Prostate gland (tissue), 2 donors: ENCODE data around the gene DMBT1. TPM values are rescaled to one million over a fixed set of nuclear protein-coding genes. Genes with fewer than 3 reads are reported as not detected.

ENCODE experiments used
- DNase-seq: peaks from one replicate; pipeline ENCODE4 v3.0.0-alpha.2; 2019; ENCODE audit warnings: low spot score
- H3K27ac ChIP-seq, 2 donors: fragments of 200-600 bp; sonication (generic); 2 replicates each; pipeline ENCODE4 v1.5.1; 2017 to 2019
- H3K27me3 ChIP-seq: fragments of 200-600 bp; sonication (generic); replicated peaks from 2 replicates; pipeline ENCODE4 v1.5.1; 2019; ENCODE audit not compliant: insufficient read depth
- H3K36me3 ChIP-seq, 2 donors: fragments of 200-600 bp; sonication (generic); 1 replicate in 1 of 2; 2 replicates in 1 of 2; pipeline versions ENCODE4 v1.5.1 to v1.8.1; 2017 to 2019
- H3K4me1 ChIP-seq: fragments of 200-600 bp; sonication (generic); replicated peaks from 2 replicates; pipeline ENCODE4 v1.5.1; 2019
- H3K4me3 ChIP-seq, 2 donors: fragments of 200-600 bp; sonication (generic); 2 replicates each; pipeline ENCODE4 v1.5.1; 2017 to 2019
- H3K9me3 ChIP-seq: fragments of 200-600 bp; sonication (generic); 2 replicates; pipeline ENCODE4 v1.5.1; 2017
- CTCF ChIP-seq, 4 experiments: fragments of 200-600 bp in 2 of 4; fragments of 450-650 bp in 2 of 4; sonication (generic) in 2 of 4; IDR thresholded peaks; 1 replicate in 3 of 4; 2 replicates in 1 of 4; pipeline ENCODE4 v1.5.1; 2016 to 2019; ENCODE audit warnings: antibody characterized with exemption in 4 of 4, mild to moderate bottlenecking in 2 of 4, moderate library complexity in 2 of 4
- POLR2A ChIP-seq: fragments of 450-650 bp; IDR thresholded peaks from one replicate; pipeline ENCODE4 v1.6.1; 2016; ENCODE audit warnings: antibody characterized with exemption, mild to moderate bottlenecking
- POLR2AphosphoS5 ChIP-seq: sonication (generic); formaldehyde crosslinking; IDR thresholded peaks from one replicate; pipeline ENCODE4 v1.6.1; 2017; ENCODE audit warnings: antibody characterized with exemption
- WGBS: methylation state at CpG from one replicate; pipeline ENCODE4 v1.1.5; 2018; 5-methylcytosine and 5-hydroxymethylcytosine counted together
- intact Hi-C: fragments of 100-400 bp; cut with DNase I; formaldehyde crosslinking; loops from one replicate; pipeline ENCODE4 v1.14.2; 2022
- total RNA-seq, 2 donors: library from RNA; depleted of rRNA; stranded (reverse); fragments of >200 nt; gene quantifications; one replicate each; pipeline ENCODE4 v1.1.0, GENCODE V29; 2016

DMBT1 gene
- total RNA-seq, 2 donors from 2014 or later = 0.51 to 4.6 TPM

GRCh38 chr10:122555442-122555841 is 5.1 kb upstream of the DMBT1 start:
- Histone ChIP-seq H3K4me3 (no peak overlapping the region), H3K36me3 (no peaks in the 10 kb centered on the region), H3K27ac (no peak overlapping the region), H3K27me3 (no peaks in the 10 kb centered on the region), H3K4me1 (no peaks in the 10 kb centered on the region), H3K9me3 (no peaks in the 10 kb centered on the region)
- no peak for DNase-seq
- TF ChIP-seq CTCF (IDR thresholded peaks at IDR 0.05) (no peak), POLR2AphosphoS5 (no peak), POLR2A (no peak)
- intact Hi-C loops = loop anchor here (5.0 kb wide), 1 partner anchor 118 kb away; no protein-coding TSS in a partner anchor
- 90% methylated on average over 3 of the region's 3 CpGs for WGBS

GRCh38 chr10:122557516-122557915 is 3.0 kb upstream of the DMBT1 start:
- Histone ChIP-seq H3K4me1 (no peaks in the 10 kb centered on the region), H3K27me3 (no peaks in the 10 kb centered on the region), H3K27ac (no peak overlapping the region), H3K4me3 (no peak overlapping the region), H3K9me3 (no peaks in the 10 kb centered on the region), H3K36me3 (no peaks in the 10 kb centered on the region)
- no peak for DNase-seq
- TF ChIP-seq POLR2AphosphoS5 (no peak), CTCF (IDR thresholded peaks at IDR 0.05) (no peak), POLR2A (no peak)
- intact Hi-C loops = loop anchor here (5.0 kb wide), 1 partner anchor 120 kb away; no protein-coding TSS in a partner anchor
- WGBS = 52% methylated on average over 9 of the region's 9 CpGs

GRCh38 chr10:122558452-122558851 is 2.1 kb upstream of the DMBT1 start:
- WGBS = 78% methylated on average over 5 of the region's 5 CpGs

GRCh38 chr10:122559228-122559627 is 1.3 kb upstream of the DMBT1 start:
- no peaks in the 10 kb centered on the region for H3K4me1 ChIP-seq
- H3K27ac ChIP-seq = no peak overlapping the region
- no peak for DNase-seq
- no peak overlapping the region for H3K4me3 ChIP-seq
- H3K27me3 ChIP-seq = no peaks in the 10 kb centered on the region
- intact Hi-C loops = loop anchor here (5.0 kb wide), 1 partner anchor 122 kb away; no protein-coding TSS in a partner anchor
- H3K9me3 ChIP-seq = no peaks in the 10 kb centered on the region
- WGBS = 61% methylated on average over 2 of the region's 2 CpGs
- no peaks in the 10 kb centered on the region for H3K36me3 ChIP-seq
- no peak for TF ChIP-seq POLR2AphosphoS5
- TF ChIP-seq POLR2A = no peak
- no peak for TF ChIP-seq CTCF (IDR thresholded peaks at IDR 0.05)

More at GRCh38 chr10:122558452-122558851, 2.1 kb upstream of the DMBT1 start:
- Histone ChIP-seq H3K27ac (no peak overlapping the region), H3K36me3 (no peaks in the 10 kb centered on the region), H3K9me3 (no peaks in the 10 kb centered on the region), H3K4me3 (no peak overlapping the region), H3K4me1 (no peaks in the 10 kb centered on the region), H3K27me3 (no peaks in the 10 kb centered on the region)
- DNase-seq = no peak
- intact Hi-C loops = loop anchor here (5.0 kb wide), 1 partner anchor 121 kb away; no protein-coding TSS in a partner anchor
- TF ChIP-seq CTCF (IDR thresholded peaks at IDR 0.05) (no peak), POLR2AphosphoS5 (no peak), POLR2A (no peak)

GRCh38 chr10:122561212-122561611 is 658 bp downstream of the DMBT1 start:
- H3K4me3 ChIP-seq = no peak overlapping the region
- no peaks in the 10 kb centered on the region for H3K27me3 ChIP-seq
- 42% methylated on average over 6 of the region's 6 CpGs for WGBS
- H3K36me3 ChIP-seq = no peaks in the 10 kb centered on the region
- no peak overlapping the region for H3K27ac ChIP-seq
- no peak for DNase-seq
- intact Hi-C loops = loop anchor here (10.0 kb wide), 1 partner anchor 96 kb away; the partner anchor contains the start of gene HTRA1
- H3K9me3 ChIP-seq = no peaks in the 10 kb centered on the region
- TF ChIP-seq POLR2AphosphoS5 (no peak), POLR2A (no peak), CTCF (IDR thresholded peaks at IDR 0.05) (no peak)
- no peaks in the 10 kb centered on the region for H3K4me1 ChIP-seq
